ENCODE results near the gene SCIN. TPM values are rescaled to one million over a fixed set of nuclear protein-coding genes. Genes with fewer than 3 reads are reported as not detected.

Gene SCIN
- polyA plus RNA-seq, 1 of the 3 experiments (the other 2 are of a cell fraction), result 0.02 TPM

- Histone ChIP-seq H3K4me3 (ENCODE audit: low read depth in 2 of 2, low read length in 1 of 2) (no peak overlapping the region), H3K27me3 (ENCODE audit: insufficient read depth) (no peaks in the 10 kb centered on the region), H4K20me1 (ENCODE audit: insufficient read depth) (no peaks in the 10 kb centered on the region), H3F3A (replicated peaks; ENCODE audit: insufficient read depth) (no peaks in the 10 kb centered on the region), H3K9me2 (no peaks in the 10 kb centered on the region), H3K4me1 (ENCODE audit: control insufficient read depth in 1 of 2, insufficient read depth in 2 of 2, low read depth in 1 of 2, low read length in 1 of 2) (peaks cover 11 to 12% of the 10 kb centered on the region in 2 experiments; a peak in 3 of 4 replicates), H3K4me2 (no peak overlapping the region), H3K9me3 (no peaks in the 10 kb centered on the region), H2AFZ (ENCODE audit: low read depth) (no peak overlapping the region; the same call in 1 of the 2 replicates), H3K27ac (ENCODE audit: low read depth in 2 of 2, low read length in 1 of 2) (no peak overlapping the region), H3K36me3 (replicated peaks in 1 of 2; ENCODE audit: control insufficient read depth in 1 of 2, insufficient read depth in 2 of 2, low read length in 1 of 2) (peaks cover 0 to 6% of the 10 kb centered on the region in 2 experiments), H3K9ac (no peak overlapping the region), H3K79me2 (ENCODE audit: insufficient read depth) (peaks cover 31% of the 10 kb centered on the region)
- 79% methylated on average over 13 of the region's 13 CpGs for WGBS (ENCODE audit: low lambda C conversion rate)
- ChIA-PET POLR2A (interaction anchor here (0.6 kb wide), 1 partner anchor 189 kb away, joined by 3 read pairs; no protein-coding TSS in a partner anchor), CTCF (interaction anchor here (0.9 to 4.3 kb wide), 22 partner anchors 11 to 1108 kb away, joined by 3 to 71 read pairs (median 8); no protein-coding TSS in a partner anchor)
- DNase-seq, result peak; percentile 27
- TF ChIP-seq MEF2A (IDR thresholded peaks at IDR 0.05; ENCODE audit: borderline replicate concordance, low read depth) (no peak), RAD21 (IDR thresholded peaks at IDR 0.05; ENCODE audit: low read length) (peak; percentile 55), CTCF (IDR thresholded peaks at IDR 0.05) (peak; percentile 47)
Observed at GRCh38 chr7:12685550-12685949, 115.0 kb downstream of the SCIN start.

- Histone ChIP-seq H3K36me3 (replicated peaks in 1 of 2; ENCODE audit: control insufficient read depth in 1 of 2, insufficient read depth in 2 of 2, low read length in 1 of 2) (peaks cover 0 to 7% of the 10 kb centered on the region in 2 experiments), H3F3A (replicated peaks; ENCODE audit: insufficient read depth) (no peaks in the 10 kb centered on the region), H2AFZ (ENCODE audit: low read depth) (peak overlapping the region; percentile 96), H3K27me3 (ENCODE audit: insufficient read depth) (no peaks in the 10 kb centered on the region), H3K79me2 (ENCODE audit: insufficient read depth) (peaks cover 38% of the 10 kb centered on the region), H3K4me1 (ENCODE audit: control insufficient read depth in 1 of 2, insufficient read depth in 2 of 2, low read depth in 1 of 2, low read length in 1 of 2) (peaks cover 12 to 13% of the 10 kb centered on the region in 2 experiments; a peak in 3 of 4 replicates), H3K4me2 (peak overlapping the region; percentile 73), H4K20me1 (ENCODE audit: insufficient read depth) (no peaks in the 10 kb centered on the region), H3K9me2 (no peaks in the 10 kb centered on the region), H3K4me3 (ENCODE audit: low read depth in 2 of 2, low read length in 1 of 2) (peak overlapping the region; percentile 92 to 93), H3K9ac (peak overlapping the region; percentile 92), H3K9me3 (no peaks in the 10 kb centered on the region), H3K27ac (ENCODE audit: low read depth in 2 of 2, low read length in 1 of 2) (peak overlapping the region; percentile 72 to 86)
- ChIA-PET POLR2A (interaction anchor here (0.6 kb wide), 1 partner anchor 188 kb away, joined by 3 read pairs; no protein-coding TSS in a partner anchor), CTCF (interaction anchor here (0.6 to 4.3 kb wide), 73 partner anchors 11 to 1164 kb away, joined by 3 to 71 read pairs (median 4); partner anchors contain the start of gene SCIN)
- DNase-seq, result peak; percentile 96
- WGBS (ENCODE audit: low lambda C conversion rate), result 51% methylated on average over 14 of the region's 54 CpGs
- TF ChIP-seq MXI1 (IDR thresholded peaks at IDR 0.05; ENCODE audit: low read depth, low read length), result peak; percentile 97
- no peak for TF ChIP-seq ZBTB33 (IDR thresholded peaks at IDR 0.05; ENCODE audit: borderline replicate concordance, low read depth)
- TF ChIP-seq RXRA (IDR thresholded peaks at IDR 0.05; ENCODE audit: borderline replicate concordance, low read depth), result peak; percentile 14; the same call in 1 of the 2 replicates
- TF ChIP-seq EZH2phosphoT487 (IDR thresholded peaks at IDR 0.05; ENCODE audit: borderline replicate concordance, low read depth), result no peak
- peak; percentile 89 for TF ChIP-seq USF1 (IDR thresholded peaks at IDR 0.05; ENCODE audit: borderline replicate concordance, low read depth)
- TF ChIP-seq RFX5 (IDR thresholded peaks at IDR 0.05; ENCODE audit: low read length), result no peak
- no peak for TF ChIP-seq POLR2AphosphoS5 (IDR thresholded peaks at IDR 0.05; ENCODE audit: low read depth, low read length)
- no peak for TF ChIP-seq TEAD4 (IDR thresholded peaks at IDR 0.05; ENCODE audit: borderline replicate concordance, insufficient read depth)
- no peak for TF ChIP-seq RAD21 (IDR thresholded peaks at IDR 0.05; ENCODE audit: low read length)
- no peak for TF ChIP-seq PBX3 (IDR thresholded peaks at IDR 0.05)
- TF ChIP-seq FOSL2 (IDR thresholded peaks at IDR 0.05; ENCODE audit: borderline replicate concordance, low read depth), result no peak
- no peak; the same call in 1 of the 2 replicates for TF ChIP-seq FOXM1 (IDR thresholded peaks at IDR 0.05; ENCODE audit: low read depth)
- no peak; the same call in 1 of the 2 replicates for TF ChIP-seq TCF12 (IDR thresholded peaks at IDR 0.05)
- TF ChIP-seq GABPA (IDR thresholded peaks at IDR 0.05; ENCODE audit: low read depth), result no peak
- TF ChIP-seq SIN3A (IDR thresholded peaks at IDR 0.05; ENCODE audit: borderline replicate concordance, low read depth, low read length), result peak; percentile 92; the same call in 1 of the 2 replicates
- peak; percentile 49 for TF ChIP-seq USF2 (IDR thresholded peaks at IDR 0.05; ENCODE audit: borderline replicate concordance, low read depth, low read length)
- peak; percentile 52 for TF ChIP-seq SMC3 (IDR thresholded peaks at IDR 0.05; ENCODE audit: low read depth, low read length)
Observed at GRCh38 chr7:12686234-12686890, 115.8 kb downstream of the SCIN start.

All from SK-N-SH (cell line).